GM19467 (cell line): Measurements from ENCODE around the gene OR52M1.
"Not testable (repeated sequence)": the region's sequence is repeated elsewhere in the genome, so short reads cannot be mapped to it uniquely, and the experiment has no call there.

Experiments used
- ATAC-seq: cut with Tn5 transposase; IDR thresholded peaks from one replicate; pipeline ENCODE4 v1.9.1; 2021; ENCODE audit warnings: mild to moderate bottlenecking, moderate library complexity; ENCODE audit not compliant: unreplicated experiment

The OR52M1 gene, protein sequence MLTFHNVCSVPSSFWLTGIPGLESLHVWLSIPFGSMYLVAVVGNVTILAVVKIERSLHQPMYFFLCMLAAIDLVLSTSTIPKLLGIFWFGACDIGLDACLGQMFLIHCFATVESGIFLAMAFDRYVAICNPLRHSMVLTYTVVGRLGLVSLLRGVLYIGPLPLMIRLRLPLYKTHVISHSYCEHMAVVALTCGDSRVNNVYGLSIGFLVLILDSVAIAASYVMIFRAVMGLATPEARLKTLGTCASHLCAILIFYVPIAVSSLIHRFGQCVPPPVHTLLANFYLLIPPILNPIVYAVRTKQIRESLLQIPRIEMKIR

DNA sequence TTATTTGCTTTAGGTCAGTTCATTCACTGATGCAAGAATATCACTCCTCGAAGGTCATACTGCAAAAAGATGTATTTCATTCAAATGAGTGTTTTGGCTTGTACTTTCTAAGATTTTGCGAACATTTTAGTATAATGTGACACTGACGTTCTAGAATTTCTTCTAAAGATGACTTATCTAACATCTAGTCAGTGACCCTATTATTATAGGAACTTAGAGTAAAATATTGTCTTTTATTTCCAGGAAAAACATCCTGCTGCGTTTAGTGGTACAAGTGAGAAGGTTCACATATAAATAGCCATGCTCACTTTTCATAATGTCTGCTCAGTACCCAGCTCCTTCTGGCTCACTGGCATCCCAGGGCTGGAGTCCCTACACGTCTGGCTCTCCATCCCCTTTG is at the start of gene OR52M1:
Gene OR52M1, plus strand, starts transcription at position 301 of the 400 bp plus-strand sequence. Its CDS starts 0 bp downstream, at position 301.
- no peak for ATAC-seq

DNA sequence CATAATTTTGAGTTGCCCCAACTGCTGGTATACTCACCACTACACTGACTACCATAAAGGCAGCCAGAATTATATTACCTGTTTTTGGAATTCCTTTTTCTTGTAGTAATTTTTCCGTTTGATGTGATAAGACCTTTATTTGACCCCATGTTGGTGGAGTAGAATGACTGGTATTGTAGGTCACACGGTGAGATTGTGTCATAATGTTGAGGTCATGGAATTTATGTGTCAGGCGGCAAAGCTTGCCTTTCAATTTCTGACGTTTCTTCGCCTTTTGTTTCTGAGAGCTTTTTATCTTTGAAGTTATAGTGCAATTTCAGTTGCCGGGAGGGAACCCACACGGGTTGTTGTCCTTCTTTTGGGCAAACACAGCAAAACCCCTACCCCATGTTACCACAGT is 49.5 kb upstream of the OR52M1 start:
- ATAC-seq, result no peak

DNA sequence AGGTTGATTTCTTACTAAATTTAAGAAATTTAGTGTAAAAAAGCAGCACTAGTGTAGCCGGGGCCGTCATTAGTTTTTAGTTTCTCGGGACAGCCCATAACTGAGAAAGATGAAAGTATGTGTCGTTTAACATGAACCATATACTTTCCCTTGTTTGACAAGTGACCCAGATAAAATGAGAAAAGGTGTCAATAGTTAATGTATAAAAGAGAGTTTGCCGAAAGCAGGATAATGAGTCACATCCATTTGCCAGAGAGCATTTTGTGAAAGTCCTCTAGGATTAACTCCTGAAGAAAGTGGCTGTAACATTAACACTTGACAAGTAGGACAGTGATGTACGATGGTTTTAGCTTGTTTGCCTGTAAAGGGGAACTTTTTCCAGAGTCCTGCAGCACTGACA is 49.0 kb upstream of the OR52M1 start:
- ATAC-seq, result no peak

DNA sequence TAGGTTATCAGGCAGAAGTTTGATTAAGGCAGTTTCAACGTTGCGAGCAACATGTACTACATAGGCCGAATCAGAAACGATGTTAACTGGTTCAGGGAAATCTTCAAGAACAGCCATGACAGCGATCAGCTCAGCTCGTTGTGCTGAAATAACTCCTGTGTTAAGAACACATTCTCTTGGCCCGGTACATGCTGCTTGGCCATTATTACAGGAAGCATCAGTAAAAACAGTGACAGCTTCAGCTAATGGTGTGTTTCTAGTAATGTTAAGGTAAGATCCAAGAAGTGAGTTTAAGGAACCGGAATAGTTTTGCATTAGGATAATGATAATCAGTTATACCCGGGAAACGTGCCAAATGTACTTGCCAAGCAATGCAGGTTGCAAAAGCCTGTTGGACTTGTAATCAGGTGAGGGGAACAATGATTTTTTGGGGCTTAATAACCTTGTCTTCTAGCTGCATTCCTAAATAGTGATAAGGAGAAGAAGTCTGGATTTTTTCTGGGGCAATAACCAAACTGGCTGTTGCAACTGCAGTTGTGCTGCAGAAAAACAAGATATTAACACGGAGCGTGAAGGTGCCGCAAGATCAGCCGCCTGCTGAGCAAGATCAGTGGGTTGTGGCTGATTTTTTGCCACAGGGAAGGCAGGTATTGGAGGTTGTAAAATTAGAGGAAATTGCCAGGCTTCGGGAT is 48.3 kb upstream of the OR52M1 start:
- ATAC-seq, result no peak

DNA sequence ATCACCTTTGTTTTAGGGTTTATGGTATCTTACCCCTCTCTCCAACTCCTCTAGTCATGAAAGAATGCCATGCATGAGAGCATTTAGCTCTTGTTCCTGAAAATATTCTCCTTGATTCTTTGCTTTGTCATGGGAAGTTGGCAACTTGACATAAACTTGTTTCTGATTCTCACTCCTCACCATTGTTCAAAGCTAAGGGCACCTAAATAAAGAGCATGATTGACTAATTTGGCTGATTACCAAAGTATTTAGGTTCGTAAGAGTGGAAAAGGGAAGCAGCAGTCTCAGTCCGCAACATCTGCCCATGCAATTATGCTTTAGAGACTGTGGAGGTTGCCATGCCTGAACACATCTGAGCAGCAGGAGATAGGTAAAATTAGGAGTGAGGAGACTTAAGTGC is 36.1 kb upstream of the OR52M1 start:
- ATAC-seq, result no peak

DNA sequence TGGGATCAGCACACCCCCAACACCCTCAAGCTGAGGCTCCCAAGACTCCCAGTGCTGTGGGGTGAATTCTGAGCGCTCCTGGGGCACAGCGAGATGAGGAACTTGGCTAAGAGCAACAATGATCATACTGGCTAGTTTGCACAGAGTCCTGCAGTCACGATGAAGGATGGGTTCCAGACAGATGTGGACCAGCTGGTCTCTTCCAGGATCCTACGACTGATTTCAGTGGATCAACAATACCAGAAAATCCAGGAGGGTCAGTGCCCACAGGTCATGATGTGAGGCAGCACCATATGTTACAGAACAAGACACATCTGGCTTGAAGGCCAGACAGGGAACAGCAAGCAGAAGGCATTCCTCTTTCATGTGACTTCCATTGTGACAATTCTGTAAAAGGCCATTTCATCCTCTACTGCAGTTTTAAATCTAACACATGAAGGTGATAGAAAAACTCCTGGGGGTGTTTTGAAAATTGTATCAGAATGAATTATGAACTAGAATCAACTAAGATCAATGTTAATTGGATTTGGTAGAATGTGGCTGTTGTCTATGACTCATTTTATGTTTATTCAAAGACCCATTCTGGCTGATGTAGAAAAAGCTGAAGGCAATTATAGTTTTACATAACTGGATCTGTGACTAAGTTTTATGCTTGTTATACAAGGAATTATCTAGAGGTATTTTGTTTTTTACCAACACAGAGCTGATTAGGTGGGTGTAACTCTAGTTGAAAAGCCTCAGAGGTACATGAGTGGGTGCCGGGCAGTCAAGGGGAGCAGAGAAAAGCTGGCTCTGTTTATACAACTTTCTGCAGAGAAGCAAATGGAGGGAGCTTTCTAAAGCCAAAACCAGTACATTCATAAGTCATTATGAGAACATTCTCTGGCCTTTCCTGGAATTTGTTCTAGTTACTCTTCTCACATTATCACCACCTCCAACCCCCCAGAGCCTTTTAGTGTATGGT is 33.4 kb upstream of the OR52M1 start:
- no peak for ATAC-seq

DNA sequence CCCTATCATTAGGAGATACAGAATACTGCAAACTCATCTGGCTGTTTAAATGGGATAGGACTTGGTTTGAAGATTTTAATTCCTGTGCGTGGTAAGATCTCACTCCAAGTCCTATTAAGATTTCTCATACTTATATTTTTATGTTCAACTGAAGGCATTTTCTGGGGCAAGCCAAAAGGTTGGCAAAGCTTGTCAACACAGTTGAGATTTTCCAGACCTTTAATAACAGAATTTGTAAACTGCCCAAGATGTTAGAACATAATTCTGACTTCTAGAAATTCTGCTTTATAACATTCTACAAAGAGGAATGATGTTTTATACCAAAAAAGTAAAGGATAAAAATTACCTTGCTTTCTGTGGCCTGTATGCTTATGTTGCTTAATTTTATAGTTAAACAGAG is 30.8 kb upstream of the OR52M1 start:
- no peak for ATAC-seq

DNA sequence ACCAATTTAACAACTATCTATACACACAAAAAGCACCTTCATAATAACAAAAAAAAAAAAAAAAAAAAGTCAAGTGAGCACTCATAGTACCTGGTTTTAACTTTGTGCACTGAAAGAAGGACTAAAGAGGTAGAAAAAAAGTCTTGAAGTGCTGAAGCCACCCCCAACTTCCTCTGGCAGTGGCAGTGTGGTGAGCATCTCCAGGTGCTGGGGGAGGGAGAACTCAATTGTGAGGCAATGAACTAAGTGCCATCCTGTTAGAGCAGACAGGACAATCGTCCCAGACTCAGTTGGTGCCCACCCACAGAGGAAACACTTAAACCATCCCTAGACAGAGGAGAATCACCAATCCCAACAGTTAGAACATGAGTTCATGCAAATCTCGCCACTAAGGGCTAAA is 22.7 kb upstream of the OR52M1 start:
- no peak for ATAC-seq

DNA sequence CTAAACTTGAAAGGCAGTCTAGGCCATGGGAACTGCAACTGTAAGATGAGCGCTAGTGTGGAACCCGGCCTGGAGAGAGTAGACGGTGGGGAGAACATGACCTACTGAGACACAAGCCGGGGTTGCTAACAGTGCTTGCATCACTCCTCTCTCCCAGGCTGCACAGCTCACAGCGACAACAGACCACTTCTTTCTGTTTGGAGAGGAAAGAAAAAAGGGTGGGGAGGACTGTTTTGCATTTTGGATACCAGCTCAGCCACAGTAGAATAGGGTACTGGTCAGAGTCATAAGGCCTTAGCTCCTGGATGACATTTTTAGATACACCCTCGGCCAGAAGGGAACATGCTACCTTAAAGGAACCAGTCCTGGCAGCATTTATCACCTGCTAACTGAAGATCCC is 22.2 kb upstream of the OR52M1 start:
- ATAC-seq, result no peak

DNA sequence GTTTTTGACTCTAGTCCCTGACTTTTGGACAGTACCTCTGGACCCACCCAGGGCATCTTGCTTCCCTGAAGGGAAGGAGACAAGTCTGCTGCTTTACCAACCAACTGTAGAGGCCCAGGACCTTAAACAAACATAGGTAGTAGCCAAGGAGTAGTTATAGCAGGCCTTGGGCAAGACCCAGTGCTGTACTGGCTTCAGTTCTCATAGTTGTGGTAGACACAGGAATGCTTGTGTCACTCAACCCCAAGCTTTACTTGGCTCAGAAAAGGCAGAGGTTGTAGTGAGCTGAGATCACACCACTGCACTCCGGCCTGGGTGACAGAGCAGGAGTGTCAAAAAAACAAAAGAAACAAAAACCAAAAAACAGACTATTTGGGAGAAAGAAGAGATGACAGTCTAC is 21.3 kb upstream of the OR52M1 start:
- ATAC-seq, result no peak

DNA sequence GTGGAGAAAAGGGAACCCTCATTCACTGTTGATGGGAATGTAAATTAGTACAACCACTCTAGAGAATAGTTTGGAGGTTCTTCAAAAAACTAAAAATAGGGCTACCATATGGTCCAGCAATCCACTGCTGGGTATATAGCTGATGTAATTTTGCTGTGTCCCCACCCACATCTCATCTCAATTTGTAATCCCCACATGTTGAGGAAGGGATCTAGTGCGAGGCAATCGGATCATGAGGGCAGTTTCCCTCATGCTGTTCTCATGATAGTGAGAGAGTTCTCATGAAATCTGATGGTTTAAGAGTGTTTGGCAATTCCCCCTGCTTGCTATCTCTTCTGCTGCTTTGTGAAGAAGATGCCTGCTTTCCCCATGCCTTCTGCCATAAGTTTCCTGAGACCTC is 17.1 kb upstream of the OR52M1 start:
- ATAC-seq, result no peak

DNA sequence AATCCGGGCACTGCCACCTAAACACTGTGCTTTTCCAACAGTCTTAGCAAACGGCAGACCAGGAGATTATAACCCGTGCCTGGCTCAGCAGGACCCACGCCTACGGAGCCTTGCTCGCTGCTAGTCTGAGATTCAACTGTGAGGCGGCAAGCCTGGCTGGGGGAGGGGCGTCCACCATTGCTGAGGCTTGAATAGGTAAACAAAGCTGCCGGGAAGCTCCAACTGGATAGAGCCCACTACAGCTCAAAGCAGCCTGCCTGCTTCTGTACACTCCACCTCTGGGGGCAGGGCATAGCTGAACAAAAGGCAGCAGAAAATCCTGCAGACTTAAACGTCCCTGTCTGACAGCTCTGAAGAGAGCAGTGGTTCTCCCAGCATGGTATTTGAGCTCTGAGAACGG is 13.3 kb upstream of the OR52M1 start:
- not testable (repeated sequence) for ATAC-seq

DNA sequence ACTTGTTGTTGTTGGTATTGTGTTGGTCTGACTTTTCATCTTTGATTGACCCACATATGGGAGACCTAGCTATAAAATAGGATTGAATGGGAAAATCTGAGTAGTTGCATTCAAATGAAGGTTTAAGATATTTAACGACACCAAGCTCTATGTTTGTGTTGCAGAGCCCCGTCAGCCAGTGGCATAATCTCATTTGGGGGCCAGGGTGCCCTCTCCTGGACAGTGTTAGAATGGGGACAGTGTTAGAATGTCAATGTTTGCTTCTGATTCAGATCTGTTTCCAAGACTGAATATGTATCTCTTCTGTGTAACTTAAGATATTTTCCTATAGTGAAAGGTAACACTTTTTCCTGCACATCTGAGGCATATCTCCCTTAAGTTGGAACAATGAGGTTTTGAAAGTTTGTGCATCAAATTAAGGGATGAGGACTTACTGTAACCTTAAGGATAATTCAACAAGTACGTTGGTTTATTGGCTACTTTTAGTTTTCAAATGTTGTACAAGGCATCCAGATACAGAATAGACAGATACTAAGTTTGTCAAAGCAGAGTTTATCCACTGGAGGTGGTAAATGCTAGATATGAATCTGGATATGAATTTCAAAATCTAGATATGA is 5.3 kb upstream of the OR52M1 start:
- no peak for ATAC-seq

DNA sequence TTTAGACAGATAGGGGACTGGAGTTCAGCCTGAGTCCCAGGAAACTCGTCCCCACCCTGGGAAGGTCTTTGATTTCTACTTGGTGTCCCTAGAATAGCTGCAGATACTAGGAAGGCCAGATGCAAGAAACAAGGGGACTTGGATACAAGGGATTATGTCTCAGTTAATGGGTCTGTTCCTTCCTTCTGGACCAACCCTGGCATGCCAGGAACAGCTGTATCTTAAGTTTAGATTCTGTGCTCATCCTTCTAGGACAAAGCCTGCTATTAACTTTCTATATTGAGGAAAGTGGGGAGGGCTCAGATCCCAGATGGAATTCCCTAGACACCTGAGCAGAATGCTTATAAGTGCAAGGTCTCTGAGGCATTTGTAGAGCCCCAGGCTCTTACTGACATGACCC is 3.9 kb upstream of the OR52M1 start:
- ATAC-seq, result no peak

DNA sequence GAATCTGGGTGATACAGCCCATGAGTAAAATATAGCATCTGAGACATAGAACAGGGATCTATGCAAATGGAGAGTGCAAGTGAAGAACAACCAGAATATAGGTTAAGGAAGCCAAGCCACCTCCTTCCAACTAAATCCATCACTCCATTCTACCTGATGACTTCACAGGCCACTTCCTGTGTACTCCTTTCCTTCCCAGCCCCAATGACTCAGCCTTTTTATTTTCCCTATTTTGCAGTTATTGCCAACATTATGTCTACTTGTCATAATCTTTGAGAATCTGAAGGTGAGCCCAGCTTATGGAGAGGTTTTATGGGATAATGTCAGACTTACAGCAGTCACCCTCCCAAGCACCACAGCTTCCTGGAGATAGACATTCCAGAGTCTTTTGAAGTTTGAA is 1.4 kb upstream of the OR52M1 start:
- no peak for ATAC-seq

DNA sequence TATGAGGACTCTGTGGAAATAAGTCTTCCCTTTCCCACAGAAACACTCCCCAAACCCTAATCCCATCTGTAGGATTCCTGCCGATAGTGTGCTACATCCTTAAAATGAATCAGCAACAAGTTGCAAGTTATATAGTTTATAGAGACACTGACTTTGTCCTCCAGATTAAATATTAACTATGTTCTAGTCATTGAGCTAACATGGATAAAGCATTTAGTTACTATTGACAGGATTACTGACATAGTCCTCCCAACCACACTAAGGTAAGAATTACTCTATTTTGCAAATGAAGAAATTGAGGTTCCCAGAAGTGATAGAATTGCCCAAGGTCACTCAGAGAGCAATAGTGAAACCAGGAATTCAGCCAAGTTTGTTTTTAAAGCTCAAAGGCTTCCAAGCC is 1.9 kb downstream of the OR52M1 start:
- ATAC-seq, result no peak

DNA sequence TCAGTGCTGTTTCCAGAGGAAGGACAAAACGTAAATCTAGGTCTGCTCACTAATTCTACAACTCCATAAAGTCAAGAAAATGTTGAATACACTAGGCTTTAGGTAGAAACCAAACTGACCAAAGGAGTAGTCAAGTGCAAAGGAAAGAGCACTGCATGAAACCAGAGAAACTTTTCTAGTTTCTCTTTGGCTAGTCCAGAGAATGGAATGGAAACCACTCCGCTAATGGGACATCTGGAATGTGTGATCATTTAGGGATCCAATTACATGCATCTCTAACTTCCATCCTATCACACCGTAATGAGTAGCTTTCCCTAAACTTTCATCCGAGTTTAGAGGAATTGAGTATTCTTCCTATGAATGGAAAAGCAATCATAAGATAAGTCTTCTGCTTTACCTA is 2.4 kb downstream of the OR52M1 start:
- ATAC-seq, result no peak

DNA sequence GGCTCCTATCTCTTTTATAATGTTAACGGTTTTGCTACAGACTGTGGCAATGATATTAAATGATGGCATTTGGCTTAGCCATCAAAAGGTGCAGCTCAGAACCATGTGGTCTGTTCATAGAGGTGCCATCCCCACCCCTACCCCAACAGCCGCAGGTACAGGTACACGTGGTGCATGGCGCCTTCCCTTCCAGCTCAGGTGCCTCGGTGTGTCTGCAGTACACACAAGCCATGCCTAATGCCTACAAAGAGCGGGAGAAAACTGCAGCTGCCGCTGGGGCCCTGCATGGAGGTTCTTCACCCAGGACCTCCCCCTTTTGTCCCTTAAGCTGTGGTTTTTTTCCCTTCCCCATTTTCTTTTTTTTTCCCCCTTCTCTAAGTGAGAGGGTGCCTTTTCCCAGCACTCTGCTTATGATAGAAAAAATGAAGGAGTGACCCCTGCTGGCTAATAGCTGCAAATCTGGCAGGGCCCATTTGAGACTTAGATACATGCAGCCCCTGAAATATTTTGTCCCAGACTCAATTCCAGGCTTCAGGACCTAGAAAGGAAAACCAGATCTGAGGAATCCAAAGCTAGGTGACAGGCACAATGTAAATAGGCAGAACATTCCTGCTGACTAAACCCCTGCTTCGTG is 6.5 kb downstream of the OR52M1 start:
- ATAC-seq, result no peak

DNA sequence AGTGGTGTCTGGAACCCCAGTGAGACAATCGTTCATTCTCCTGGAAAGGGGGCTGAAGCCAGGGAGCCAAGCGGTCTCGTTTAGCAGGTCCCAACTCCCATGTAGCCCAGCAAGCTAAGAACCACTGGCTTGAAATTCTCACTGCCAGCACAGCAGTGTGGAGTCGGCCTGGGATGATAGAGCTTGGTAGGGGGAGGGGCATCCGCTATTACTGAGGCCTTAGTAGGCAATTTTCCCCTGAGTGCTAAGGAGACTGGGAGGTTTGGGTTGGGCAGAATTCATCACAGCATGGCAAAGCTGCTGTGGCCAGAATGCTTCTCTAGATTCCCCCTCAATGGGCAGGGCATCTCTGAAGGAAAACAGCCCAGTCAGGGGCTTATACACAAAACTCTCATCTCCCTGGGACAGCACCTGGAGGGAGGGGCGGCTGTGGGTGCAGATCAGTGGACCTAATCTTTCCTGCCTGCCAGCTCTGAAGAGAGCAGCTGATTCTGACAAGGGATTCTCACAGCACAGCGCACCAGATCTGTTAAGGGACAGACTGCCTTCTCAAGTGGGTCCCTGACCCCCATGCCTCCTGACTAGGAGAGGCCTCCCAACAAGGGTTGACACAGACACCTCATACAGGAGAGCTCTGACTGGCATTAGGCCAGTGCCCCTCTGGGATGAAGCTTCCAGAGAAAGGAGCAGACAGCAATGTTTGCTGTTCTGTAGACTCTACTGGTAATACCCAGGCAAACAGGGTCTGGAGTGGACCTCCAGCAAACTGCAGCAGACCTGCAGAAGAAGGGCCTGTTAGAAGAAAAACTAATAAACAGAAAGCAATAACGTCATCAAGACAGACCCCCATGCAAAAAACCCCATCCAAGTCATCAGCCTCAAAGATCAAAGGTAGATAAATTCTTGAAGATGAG is 14.8 kb downstream of the OR52M1 start:
- ATAC-seq, result no peak

DNA sequence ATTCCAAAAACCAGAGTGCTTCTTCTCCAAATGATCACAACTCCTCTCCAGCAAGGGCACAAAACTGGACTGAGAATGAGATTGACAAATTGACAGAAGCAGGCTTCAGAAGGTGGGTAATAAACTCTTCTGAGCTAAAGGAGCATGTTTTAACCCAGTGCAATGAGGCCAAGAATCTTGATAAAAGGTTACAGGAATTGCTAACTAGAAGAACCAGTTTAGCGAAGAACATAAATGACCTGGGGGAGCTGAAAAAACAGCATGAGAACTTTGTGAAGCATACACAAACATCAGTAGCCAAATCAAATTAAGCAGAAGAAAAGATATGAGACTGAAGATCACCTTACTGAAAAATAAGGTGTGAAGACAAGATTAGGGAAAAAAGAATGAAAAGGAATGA is 15.5 kb downstream of the OR52M1 start:
- no peak for ATAC-seq
